ENCODE results near the gene TEX14. TPM values are rescaled to one million over a fixed set of nuclear protein-coding genes. Genes with fewer than 3 reads are reported as not detected.

The TEX14 gene
- total and polyA plus RNA-seq, 2 donors (not counting 3 experiments of a cell fraction or from before 2014, with no cell fraction given), result 0.10 TPM; not detected in 1

DNA sequence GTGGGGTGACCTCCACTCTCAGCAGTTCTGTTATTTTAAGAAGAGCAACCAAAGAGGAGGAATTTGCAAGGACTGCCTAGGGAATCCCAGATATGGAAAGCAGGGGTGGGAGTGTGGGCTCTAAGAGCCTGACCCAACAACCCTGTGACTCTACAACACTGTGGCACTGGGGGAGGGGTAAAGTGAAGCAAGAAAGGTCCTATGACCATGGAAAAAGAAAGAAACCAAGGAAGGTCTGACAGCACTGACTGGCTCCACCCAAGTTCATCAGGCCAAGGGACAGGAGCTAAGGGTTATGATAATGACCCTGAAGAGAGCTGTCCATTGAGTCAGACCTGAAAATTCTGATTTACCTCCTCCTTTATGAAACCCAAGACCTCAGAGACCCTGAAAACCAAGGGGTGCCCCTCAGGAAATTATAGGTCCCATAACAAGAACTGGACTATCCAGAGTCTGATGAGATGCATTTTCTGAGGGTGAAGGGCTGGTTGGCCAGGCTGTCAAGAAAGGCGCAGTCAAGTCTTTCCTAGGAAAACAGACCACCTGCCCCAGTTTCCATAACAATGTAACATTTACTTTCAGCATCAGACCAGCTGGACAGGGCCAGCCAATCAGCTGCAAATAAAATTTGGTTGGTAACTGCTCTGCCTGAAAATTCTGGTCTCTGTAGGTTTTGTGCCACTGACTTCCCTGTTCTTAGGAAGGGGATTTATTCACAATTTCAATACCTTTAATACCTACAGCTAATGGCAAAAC is 123.6 kb downstream of the TEX14 start:
- H3K4me1 ChIP-seq (ENCODE audit: control insufficient read depth, extremely low read depth, insufficient read depth, low read length), result no peaks in the 10 kb centered on the region
- FAIRE-seq, result no peak

DNA sequence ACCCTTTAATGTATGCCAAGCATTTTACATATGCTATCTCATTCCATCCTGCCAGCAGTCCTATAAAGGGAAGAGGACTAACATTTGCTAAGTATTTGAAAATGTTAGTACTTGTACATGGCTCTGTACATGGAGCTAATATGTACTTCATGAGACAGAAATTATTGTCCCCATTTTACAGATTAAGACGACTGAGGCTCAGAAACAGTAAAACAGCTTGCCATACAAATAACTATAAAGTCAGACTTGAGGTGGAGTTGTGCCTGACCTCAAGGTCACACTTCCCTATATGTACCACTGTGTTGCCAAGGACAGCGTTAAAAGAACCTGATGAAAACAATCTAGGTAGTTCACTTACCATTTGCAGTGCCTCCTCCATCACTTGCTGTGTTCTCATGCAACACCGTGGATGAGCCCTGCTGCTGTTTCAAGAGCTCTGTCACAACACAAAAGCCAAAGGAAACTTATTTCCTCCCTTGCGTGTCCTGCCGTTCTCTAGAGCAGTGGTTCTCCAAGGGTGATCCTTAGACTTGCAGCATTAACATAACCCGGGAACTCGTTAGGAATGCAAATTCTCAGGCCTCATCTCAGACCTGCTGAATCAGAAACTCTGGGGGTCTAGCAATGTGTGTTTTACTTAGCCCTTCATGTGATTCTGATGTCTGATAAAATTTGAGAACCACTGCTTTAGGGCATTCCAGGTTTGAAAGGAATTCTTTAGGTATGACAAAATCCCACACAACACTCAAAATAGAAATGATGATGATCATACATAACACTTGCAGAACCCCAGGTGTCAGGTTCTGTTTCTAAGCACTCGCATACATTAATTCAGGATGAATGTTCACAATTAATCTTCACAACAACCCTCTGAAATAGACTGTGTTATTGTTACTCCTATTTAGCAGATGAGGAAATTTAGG is 126.2 kb downstream of the TEX14 start:
- no TSS peak for BruUV-seq (replicated peaks)
- no peak overlapping the region for H3K9ac ChIP-seq (replicated peaks; ENCODE audit: extremely low read depth, insufficient read depth, low read length)
- no peaks in the 10 kb centered on the region for H4K20me1 ChIP-seq (replicated peaks; ENCODE audit: control insufficient read depth, extremely low read depth, insufficient read depth, low read length)
- no peaks in the 10 kb centered on the region for H3K9me1 ChIP-seq (replicated peaks; ENCODE audit: control insufficient read depth, extremely low read depth, insufficient read depth, low read length)
- no peaks in the 10 kb centered on the region for H3K4me1 ChIP-seq (ENCODE audit: control insufficient read depth, extremely low read depth, insufficient read depth, low read length)
- H3K4me2 ChIP-seq (ENCODE audit: insufficient read depth, low read length), result no peak overlapping the region
- peaks cover 8 to 9% of the 10 kb centered on the region in 2 experiments for H3K27me3 ChIP-seq (ENCODE audit: control insufficient read depth in 2 of 2, insufficient read depth in 2 of 2, low read length in 2 of 2)
- TF ChIP-seq POLR2AphosphoS5 (IDR thresholded peaks at IDR 0.05; ENCODE audit: insufficient read depth, low read depth, low read length) (no peak), JUN (IDR thresholded peaks at IDR 0.05; ENCODE audit: borderline replicate concordance, insufficient read depth, insufficient read length, low read depth) (no peak), EZH2 (IDR thresholded peaks at IDR 0.05; ENCODE audit: borderline replicate concordance, low read depth, low read length, severe bottlenecking) (no peak), FOS (IDR thresholded peaks at IDR 0.05; ENCODE audit: borderline replicate concordance, insufficient read depth, low read length) (no peak), POLR2A (IDR thresholded peaks at IDR 0.05; ENCODE audit: low read depth, low read length) (no peak), GATA2 (IDR thresholded peaks at IDR 0.05; ENCODE audit: insufficient read depth, insufficient read length, low read depth, low read length) (no peak), MYC (IDR thresholded peaks at IDR 0.05; ENCODE audit: low read depth, low read length) (no peak)
- TF ChIP-seq, protein P1, sequence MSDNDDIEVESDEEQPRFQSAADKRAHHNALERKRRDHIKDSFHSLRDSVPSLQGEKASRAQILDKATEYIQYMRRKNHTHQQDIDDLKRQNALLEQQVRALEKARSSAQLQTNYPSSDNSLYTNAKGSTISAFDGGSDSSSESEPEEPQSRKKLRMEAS (IDR thresholded peaks at IDR 0.05; ENCODE audit: insufficient read depth, insufficient read length), result no peak
- TF ChIP-seq, protein P2, sequence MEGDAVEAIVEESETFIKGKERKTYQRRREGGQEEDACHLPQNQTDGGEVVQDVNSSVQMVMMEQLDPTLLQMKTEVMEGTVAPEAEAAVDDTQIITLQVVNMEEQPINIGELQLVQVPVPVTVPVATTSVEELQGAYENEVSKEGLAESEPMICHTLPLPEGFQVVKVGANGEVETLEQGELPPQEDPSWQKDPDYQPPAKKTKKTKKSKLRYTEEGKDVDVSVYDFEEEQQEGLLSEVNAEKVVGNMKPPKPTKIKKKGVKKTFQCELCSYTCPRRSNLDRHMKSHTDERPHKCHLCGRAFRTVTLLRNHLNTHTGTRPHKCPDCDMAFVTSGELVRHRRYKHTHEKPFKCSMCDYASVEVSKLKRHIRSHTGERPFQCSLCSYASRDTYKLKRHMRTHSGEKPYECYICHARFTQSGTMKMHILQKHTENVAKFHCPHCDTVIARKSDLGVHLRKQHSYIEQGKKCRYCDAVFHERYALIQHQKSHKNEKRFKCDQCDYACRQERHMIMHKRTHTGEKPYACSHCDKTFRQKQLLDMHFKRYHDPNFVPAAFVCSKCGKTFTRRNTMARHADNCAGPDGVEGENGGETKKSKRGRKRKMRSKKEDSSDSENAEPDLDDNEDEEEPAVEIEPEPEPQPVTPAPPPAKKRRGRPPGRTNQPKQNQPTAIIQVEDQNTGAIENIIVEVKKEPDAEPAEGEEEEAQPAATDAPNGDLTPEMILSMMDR (IDR thresholded peaks at IDR 0.05; ENCODE audit: extremely low read depth in 1 of 2, insufficient read depth in 1 of 2, low read depth in 1 of 2, low read length in 2 of 2), result no peak
- no peak for FAIRE-seq
- H3K36me3 ChIP-seq (ENCODE audit: control insufficient read depth in 2 of 2, extremely low read depth in 1 of 2, insufficient read depth in 2 of 2, low read length in 2 of 2), result no peaks in the 10 kb centered on the region
- intact Hi-C loops (cut with micrococcal nuclease), result no loop called here
- dilution Hi-C loops (cut with MboI; ENCODE audit: extremely low pct_ligation_motif_present, low sequenced_read_pairs), result no loop called here
- ChIA-PET CTCF (interaction anchor here (0.9 to 1.4 kb wide), 4 partner anchors 8 to 45 kb away, joined by 3 read pairs; no protein-coding TSS in a partner anchor), POLR2A (no interaction called here)
- H2AFZ ChIP-seq (ENCODE audit: low read depth, low read length), result no peak overlapping the region
- DNase-seq (ENCODE audit: low read depth, low spot score), result no peak
- no peak overlapping the region for H3K27ac ChIP-seq (ENCODE audit: insufficient read depth, low read depth, low read length)
- H3K9me3 ChIP-seq (replicated peaks; ENCODE audit: control insufficient read depth, insufficient read depth, low read length), result no peaks in the 10 kb centered on the region
- H3K4me3 ChIP-seq (replicated peaks in 1 of 3; ENCODE audit: insufficient read depth in 1 of 3, low read depth in 1 of 3, low read length in 3 of 3), result no peak overlapping the region
- H3K79me2 ChIP-seq (ENCODE audit: control insufficient read depth, insufficient read depth, low read length), result no peaks in the 10 kb centered on the region

More for the DNA sequence above, 123.6 kb downstream of the TEX14 start:
- no peak overlapping the region for H3K27ac ChIP-seq (ENCODE audit: insufficient read depth, low read depth, low read length)
- no peaks in the 10 kb centered on the region for H3K9me3 ChIP-seq (replicated peaks; ENCODE audit: control insufficient read depth, insufficient read depth, low read length)
- TF ChIP-seq, protein P1 (IDR thresholded peaks at IDR 0.05; ENCODE audit: insufficient read depth, insufficient read length), result no peak
- no peak for TF ChIP-seq FOS (IDR thresholded peaks at IDR 0.05; ENCODE audit: borderline replicate concordance, insufficient read depth, low read length)
- TF ChIP-seq GATA2 (IDR thresholded peaks at IDR 0.05; ENCODE audit: insufficient read depth, insufficient read length, low read depth, low read length), result no peak
- TF ChIP-seq EZH2 (IDR thresholded peaks at IDR 0.05; ENCODE audit: borderline replicate concordance, low read depth, low read length, severe bottlenecking), result no peak
- TF ChIP-seq MYC (IDR thresholded peaks at IDR 0.05; ENCODE audit: low read depth, low read length), result no peak
- no peak for TF ChIP-seq POLR2AphosphoS5 (IDR thresholded peaks at IDR 0.05; ENCODE audit: insufficient read depth, low read depth, low read length)
- dilution Hi-C loops (cut with MboI; ENCODE audit: extremely low pct_ligation_motif_present, low sequenced_read_pairs), result no loop called here
- H3K9me1 ChIP-seq (replicated peaks; ENCODE audit: control insufficient read depth, extremely low read depth, insufficient read depth, low read length), result no peaks in the 10 kb centered on the region
- H3K4me2 ChIP-seq (ENCODE audit: insufficient read depth, low read length), result no peak overlapping the region
- H3K9ac ChIP-seq (replicated peaks; ENCODE audit: extremely low read depth, insufficient read depth, low read length), result no peak overlapping the region
- no peak overlapping the region for H3K4me3 ChIP-seq (replicated peaks in 1 of 3; ENCODE audit: insufficient read depth in 1 of 3, low read depth in 1 of 3, low read length in 3 of 3)
- H3K36me3 ChIP-seq (ENCODE audit: control insufficient read depth in 2 of 2, extremely low read depth in 1 of 2, insufficient read depth in 2 of 2, low read length in 2 of 2), result no peaks in the 10 kb centered on the region
- H4K20me1 ChIP-seq (replicated peaks; ENCODE audit: control insufficient read depth, extremely low read depth, insufficient read depth, low read length), result no peaks in the 10 kb centered on the region
- no peaks in the 10 kb centered on the region for H3K79me2 ChIP-seq (ENCODE audit: control insufficient read depth, insufficient read depth, low read length)
- no peak overlapping the region for H2AFZ ChIP-seq (ENCODE audit: low read depth, low read length)
- no TSS peak for BruUV-seq (replicated peaks)
- ChIA-PET CTCF (interaction anchor here (2.8 kb wide), 1 partner anchor 9 kb away, joined by 16 read pairs; no protein-coding TSS in a partner anchor), POLR2A (no interaction called here)
- peaks cover 8 to 9% of the 10 kb centered on the region in 2 experiments for H3K27me3 ChIP-seq (ENCODE audit: control insufficient read depth in 2 of 2, insufficient read depth in 2 of 2, low read length in 2 of 2)
- intact Hi-C loops (cut with micrococcal nuclease), result no loop called here
- no peak for DNase-seq (ENCODE audit: low read depth, low spot score)

Measured in endothelial cell of umbilical vein (primary cell).